Calu3 (cell line): ENCODE measurements around the gene ASTN2. TPM values are rescaled to one million over a fixed set of nuclear protein-coding genes. Genes with fewer than 3 reads are reported as not detected.

ENCODE experiments used
- BruUV-seq: library from RNA; stranded (reverse); fragments of 400-500 nt; replicated peaks from 2 replicates; lab custom pipeline; 2021; lab: Mats Ljungman, UMichigan
- CTCF ChIA-PET: fragments of 300-600 bp; sonication (Branson Sonifier 250); formaldehyde crosslinking; loops from one replicate; lab custom pipeline; 2022; ENCODE audit warnings: antibody characterized with exemption; lab: Charles Lee
- DNase-seq: peaks from one replicate; pipeline ENCODE4 v3.0.0; 2022
- H3K27ac Mint-ChIP-seq: one replicate; pipeline ENCODE4 v1.8.0; 2022; ENCODE audit warnings: mixed read lengths; ENCODE audit not compliant: unreplicated experiment
- H3K27me3 Mint-ChIP-seq: one replicate; pipeline ENCODE4 v1.8.0; 2022; ENCODE audit warnings: mixed read lengths; ENCODE audit not compliant: unreplicated experiment
- H3K36me3 Mint-ChIP-seq: one replicate; pipeline ENCODE4 v1.8.0; 2022; ENCODE audit warnings: mild to moderate bottlenecking, moderate library complexity, mixed read lengths; ENCODE audit not compliant: insufficient read depth, unreplicated experiment
- H3K4me1 Mint-ChIP-seq: one replicate; pipeline ENCODE4 v1.8.0; 2022; ENCODE audit warnings: mild to moderate bottlenecking, low read depth, mixed read lengths; ENCODE audit not compliant: unreplicated experiment
- H3K4me3 Mint-ChIP-seq: one replicate; pipeline ENCODE4 v1.8.0; 2022; ENCODE audit warnings: mild to moderate bottlenecking, low read depth, moderate library complexity, mixed read lengths; ENCODE audit not compliant: unreplicated experiment
- H3K9me3 Mint-ChIP-seq: one replicate; pipeline ENCODE4 v1.8.0; 2022; ENCODE audit warnings: low read depth, mixed read lengths; ENCODE audit not compliant: unreplicated experiment
- intact Hi-C: fragments of 100-400 bp; cut with micrococcal nuclease; formaldehyde crosslinking; loops from one replicate; pipeline ENCODE4 v1.10.0; 2022; ENCODE audit not compliant: unreplicated experiment
- total RNA-seq: library from RNA; stranded (reverse); gene quantifications from 2 replicates; pipeline ENCODE4 v1.2.3, GENCODE V29; 2022
- TF ChIP-seq, protein P1 (sequence below): fragments of 200-600 bp; IDR thresholded peaks from one replicate; pipeline ENCODE4 v1.8.0; 2022; ENCODE audit warnings: antibody characterized with exemption; ENCODE audit not compliant: unreplicated experiment

Gene ASTN2
- total RNA-seq, 1 experiment from 2014 or later, result 1.7 TPM

DNA sequence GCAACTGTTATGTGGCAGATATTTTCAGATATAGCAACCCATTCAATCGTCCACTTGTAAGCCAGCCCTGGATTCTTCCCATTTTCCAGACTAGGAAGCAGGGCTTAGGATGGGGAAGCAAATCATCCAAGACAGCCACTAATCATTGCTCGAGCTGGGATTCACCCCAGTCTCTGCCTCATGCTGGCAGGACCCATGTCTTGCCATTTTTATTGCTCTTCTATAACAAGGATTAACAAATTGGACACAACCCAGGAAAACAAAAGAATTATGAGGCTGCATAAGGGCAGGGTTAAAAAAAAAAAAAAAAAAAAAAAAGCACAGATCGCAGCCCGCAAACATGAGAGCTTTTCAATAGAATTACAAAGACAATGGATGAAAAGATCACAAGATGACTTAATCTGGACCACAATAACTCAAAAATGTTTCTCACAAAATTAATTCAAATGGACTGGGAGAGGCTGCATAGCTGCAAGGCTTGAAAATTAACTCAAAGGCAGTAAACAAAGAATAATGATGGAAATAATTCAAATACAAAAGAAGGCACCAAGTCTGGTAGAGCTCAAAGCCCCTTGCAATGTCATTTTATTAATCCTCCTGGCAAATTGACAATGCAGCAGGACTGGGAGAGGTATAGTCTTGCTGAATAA lies 40.7 kb downstream of the ASTN2 start:
- CTCF ChIA-PET, result no interaction called here
- Mint-ChIP-seq H3K36me3 (no peaks in the 10 kb centered on the region), H3K4me1 (no peaks in the 10 kb centered on the region), H3K27ac (no peak overlapping the region), H3K27me3 (no peaks in the 10 kb centered on the region), H3K9me3 (no peaks in the 10 kb centered on the region), H3K4me3 (no peak overlapping the region)
- intact Hi-C loops, result no loop called here
- BruUV-seq, result no TSS peak
- DNase-seq, result no peak
- TF ChIP-seq, protein P1, sequence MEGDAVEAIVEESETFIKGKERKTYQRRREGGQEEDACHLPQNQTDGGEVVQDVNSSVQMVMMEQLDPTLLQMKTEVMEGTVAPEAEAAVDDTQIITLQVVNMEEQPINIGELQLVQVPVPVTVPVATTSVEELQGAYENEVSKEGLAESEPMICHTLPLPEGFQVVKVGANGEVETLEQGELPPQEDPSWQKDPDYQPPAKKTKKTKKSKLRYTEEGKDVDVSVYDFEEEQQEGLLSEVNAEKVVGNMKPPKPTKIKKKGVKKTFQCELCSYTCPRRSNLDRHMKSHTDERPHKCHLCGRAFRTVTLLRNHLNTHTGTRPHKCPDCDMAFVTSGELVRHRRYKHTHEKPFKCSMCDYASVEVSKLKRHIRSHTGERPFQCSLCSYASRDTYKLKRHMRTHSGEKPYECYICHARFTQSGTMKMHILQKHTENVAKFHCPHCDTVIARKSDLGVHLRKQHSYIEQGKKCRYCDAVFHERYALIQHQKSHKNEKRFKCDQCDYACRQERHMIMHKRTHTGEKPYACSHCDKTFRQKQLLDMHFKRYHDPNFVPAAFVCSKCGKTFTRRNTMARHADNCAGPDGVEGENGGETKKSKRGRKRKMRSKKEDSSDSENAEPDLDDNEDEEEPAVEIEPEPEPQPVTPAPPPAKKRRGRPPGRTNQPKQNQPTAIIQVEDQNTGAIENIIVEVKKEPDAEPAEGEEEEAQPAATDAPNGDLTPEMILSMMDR, result no peak

DNA sequence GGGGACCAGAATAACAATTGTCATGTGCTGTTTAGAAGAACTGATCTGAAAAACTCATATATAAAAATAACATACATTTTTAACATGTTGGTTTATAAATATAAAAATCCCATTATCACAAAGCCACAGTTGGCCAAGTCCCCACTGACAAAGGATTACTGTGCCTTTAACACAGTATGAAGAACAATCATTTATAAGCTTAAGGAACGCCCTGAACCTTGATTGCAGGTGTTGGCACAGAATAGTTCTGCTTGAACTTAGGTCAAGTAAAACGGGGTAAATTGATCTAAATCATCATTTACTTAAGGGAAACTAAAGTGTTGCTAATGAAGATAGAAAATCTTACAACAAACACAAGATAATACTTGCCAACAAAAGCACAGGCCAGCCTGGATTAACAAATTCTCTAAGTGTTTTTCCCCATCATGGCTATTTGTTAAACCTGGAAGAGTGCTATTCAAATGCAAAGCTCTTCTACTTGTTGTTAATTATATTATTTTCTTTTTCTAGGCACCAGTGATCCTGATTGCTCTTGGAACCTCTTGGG lies 46.1 kb downstream of the ASTN2 start:
- no TSS peak for BruUV-seq
- intact Hi-C loops, result no loop called here
- TF ChIP-seq, protein P1, result no peak
- H3K27me3 Mint-ChIP-seq, result no peaks in the 10 kb centered on the region
- H3K4me3 Mint-ChIP-seq, result no peak overlapping the region
- no peak overlapping the region for H3K27ac Mint-ChIP-seq
- no peaks in the 10 kb centered on the region for H3K9me3 Mint-ChIP-seq
- H3K4me1 Mint-ChIP-seq, result no peaks in the 10 kb centered on the region
- H3K36me3 Mint-ChIP-seq, result no peaks in the 10 kb centered on the region
- no peak for DNase-seq
- CTCF ChIA-PET, result no interaction called here

DNA sequence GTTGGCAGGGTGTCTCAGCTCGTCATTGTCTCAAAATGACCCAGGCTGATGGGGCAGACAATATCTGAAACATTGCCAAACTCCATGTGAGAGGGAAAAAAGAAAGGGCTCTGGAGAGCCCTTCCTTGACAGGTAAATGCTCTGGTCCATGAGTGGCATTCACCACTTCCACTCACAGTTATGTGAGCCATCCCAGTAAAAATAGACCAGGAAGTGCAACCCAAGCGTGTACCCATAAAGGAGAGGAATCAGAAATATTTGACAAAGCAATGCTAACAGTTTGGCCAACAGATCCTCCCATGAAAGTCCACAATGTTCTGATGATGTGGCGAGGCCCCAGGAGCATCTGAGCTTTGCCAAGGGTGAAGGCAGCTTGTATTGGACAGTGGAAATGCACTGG lies 49.4 kb downstream of the ASTN2 start:
- H3K36me3 Mint-ChIP-seq, result no peaks in the 10 kb centered on the region
- TF ChIP-seq, protein P1, result no peak
- DNase-seq, result no peak
- CTCF ChIA-PET, result no interaction called here
- H3K27ac Mint-ChIP-seq, result no peak overlapping the region
- intact Hi-C loops, result no loop called here
- no peaks in the 10 kb centered on the region for H3K27me3 Mint-ChIP-seq
- BruUV-seq, result no TSS peak
- no peak overlapping the region for H3K4me3 Mint-ChIP-seq
- no peaks in the 10 kb centered on the region for H3K4me1 Mint-ChIP-seq
- H3K9me3 Mint-ChIP-seq, result no peaks in the 10 kb centered on the region

DNA sequence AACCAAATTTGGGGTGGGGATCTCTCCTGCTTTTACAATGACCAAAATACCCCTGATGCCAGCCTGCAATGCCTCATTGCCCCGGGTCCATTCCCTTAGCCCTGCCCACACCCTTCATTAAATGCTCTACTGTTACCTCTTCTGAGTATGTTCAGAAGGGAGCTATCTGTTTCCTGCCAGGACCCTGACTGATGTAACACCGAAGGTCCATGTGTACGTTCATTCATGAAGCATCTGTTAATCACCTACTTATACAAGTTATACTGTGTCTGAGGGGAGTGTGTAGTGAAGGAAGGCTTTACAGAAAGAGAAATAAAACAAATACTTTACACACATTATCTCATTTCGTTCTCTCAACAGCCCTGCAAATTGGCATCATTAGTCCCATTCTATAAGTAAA lies 51.9 kb downstream of the ASTN2 start:
- H3K4me3 Mint-ChIP-seq, result no peak overlapping the region
- H3K27ac Mint-ChIP-seq, result no peak overlapping the region
- CTCF ChIA-PET, result no interaction called here
- H3K9me3 Mint-ChIP-seq, result no peaks in the 10 kb centered on the region
- H3K27me3 Mint-ChIP-seq, result no peaks in the 10 kb centered on the region
- no peaks in the 10 kb centered on the region for H3K4me1 Mint-ChIP-seq
- H3K36me3 Mint-ChIP-seq, result no peaks in the 10 kb centered on the region
- DNase-seq, result no peak
- TF ChIP-seq, protein P1, result no peak
- intact Hi-C loops, result no loop called here
- no TSS peak for BruUV-seq
